Measurements from ENCODE around the gene LIME1.

The LIME1 gene

GRCh38 chr20:63752411-63753101 lies 16.1 kb downstream of the LIME1 start:
- no peak overlapping the region for H3K27ac ChIP-seq
- TF ChIP-seq CTCF (IDR thresholded peaks at IDR 0.05) (peak; percentile 34), ZFX (IDR thresholded peaks at IDR 0.05; ENCODE audit: borderline replicate concordance) (no peak)

GRCh38 chr20:63753381-63753780 lies 16.9 kb downstream of the LIME1 start:
- H3K27ac ChIP-seq, result no peak overlapping the region
- TF ChIP-seq ZFX (IDR thresholded peaks at IDR 0.05; ENCODE audit: borderline replicate concordance) (no peak), CTCF (IDR thresholded peaks at IDR 0.05) (no peak)

- no peak overlapping the region for H3K27ac ChIP-seq
- TF ChIP-seq CTCF (IDR thresholded peaks at IDR 0.05) (no peak), ZFX (IDR thresholded peaks at IDR 0.05; ENCODE audit: borderline replicate concordance) (no peak)
Measured at GRCh38 chr20:63754008-63754407, 17.5 kb downstream of the LIME1 start.

GRCh38 chr20:63755933-63756647 lies 19.6 kb downstream of the LIME1 start:
- no peak overlapping the region for H3K27ac ChIP-seq
- TF ChIP-seq CTCF (IDR thresholded peaks at IDR 0.05) (no peak), ZFX (IDR thresholded peaks at IDR 0.05; ENCODE audit: borderline replicate concordance) (no peak)

- TF ChIP-seq CTCF (IDR thresholded peaks at IDR 0.05) (no peak), ZFX (IDR thresholded peaks at IDR 0.05; ENCODE audit: borderline replicate concordance) (no peak)
- no peak overlapping the region for H3K27ac ChIP-seq
Measured at GRCh38 chr20:63756648-63756991, 20.2 kb downstream of the LIME1 start.

- no peak for TF ChIP-seq CTCF (IDR thresholded peaks at IDR 0.05)
- TF ChIP-seq ZFX (IDR thresholded peaks at IDR 0.05; ENCODE audit: borderline replicate concordance), result no peak
- H3K27ac ChIP-seq, result no peak overlapping the region
Measured at GRCh38 chr20:63758152-63758551, 21.7 kb downstream of the LIME1 start.

GRCh38 chr20:63759377-63759901 lies 23.0 kb downstream of the LIME1 start:
- no peak for TF ChIP-seq CTCF (IDR thresholded peaks at IDR 0.05)
- TF ChIP-seq ZFX (IDR thresholded peaks at IDR 0.05; ENCODE audit: borderline replicate concordance), result no peak
- H3K27ac ChIP-seq, result no peak overlapping the region
